SK-N-MC (cell line): ENCODE measurements around the gene CCL7.

Experiments
- DNase-seq: peaks from one replicate; pipeline ENCODE4 v3.0.0-alpha.2; 2011; ENCODE audit warnings: low read depth, low spot score
- H3K27ac ChIP-seq: fragments of 200-600 bp; sonication (generic); 2 replicates; pipeline ENCODE4 v1.5.1; 2016; ENCODE audit warnings: mixed run types
- H3K36me3 ChIP-seq: fragments of 200-600 bp; sonication (generic); 2 replicates; pipeline ENCODE4 v1.6.1; 2017; ENCODE audit warnings: antibody characterized with exemption, low read length, mixed read lengths; ENCODE audit not compliant: insufficient read depth
- H3K4me3 ChIP-seq: fragments of 200-600 bp; sonication (generic); 2 replicates; pipeline ENCODE4 v1.5.1; 2016
- H3K9ac ChIP-seq: fragments of 200-600 bp; sonication (generic); 2 replicates; pipeline ENCODE4 v1.8.0; 2017; ENCODE audit warnings: mixed run types, mixed read lengths; ENCODE audit not compliant: insufficient read length
- H3K9me3 ChIP-seq: fragments of 200-600 bp; sonication (generic); 2 replicates; pipeline ENCODE4 v1.6.1; 2017; ENCODE audit warnings: low read depth, mild to moderate bottlenecking, antibody characterized with exemption, low read length, moderate library complexity, mixed read lengths
- EZH2 ChIP-seq: fragments of 200-600 bp; sonication (generic); IDR thresholded peaks from one replicate; pipeline ENCODE4 v1.6.1; 2017; ENCODE audit warnings: antibody characterized with exemption
- FOXP2 ChIP-seq: optimal IDR thresholded peaks from 2 replicates; pipeline ENCODE3; 2011; ENCODE audit warnings: mild to moderate bottlenecking, moderate library complexity; ENCODE audit not compliant: insufficient read depth; ENCODE audit errors: extremely low read length, control extremely low read depth
- POLR2AphosphoS5 ChIP-seq: IDR thresholded peaks from 2 replicates; pipeline ENCODE4 v1.6.1; 2012; ENCODE audit warnings: mild to moderate bottlenecking, low read depth, low read length, borderline replicate concordance

Gene CCL7

DNA sequence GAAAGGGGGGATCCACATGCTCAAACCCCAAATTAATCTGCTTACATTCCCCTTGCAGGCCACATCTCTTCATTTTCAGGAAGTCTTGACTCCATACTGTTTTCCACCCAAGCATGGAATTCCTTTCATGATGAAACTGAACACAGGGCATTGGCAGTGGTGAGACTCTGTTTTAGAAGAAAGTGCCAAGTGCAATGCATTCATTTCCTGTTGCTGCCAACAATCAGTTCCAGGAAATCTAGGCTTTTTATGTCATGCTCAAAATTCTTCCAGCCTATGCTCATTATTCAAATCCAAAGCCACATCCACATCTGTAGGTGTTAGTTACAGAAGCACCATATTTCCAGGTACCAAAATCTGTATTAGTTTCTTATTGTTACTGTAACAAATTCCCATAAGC is 10.9 kb upstream of the CCL7 start:
- no peak overlapping the region for H3K27ac ChIP-seq
- H3K4me3 ChIP-seq: no peak overlapping the region
- no peak for DNase-seq
- no peaks in the 10 kb centered on the region for H3K36me3 ChIP-seq
- TF ChIP-seq EZH2 (no peak), FOXP2 (no peak), POLR2AphosphoS5 (no peak)
- H3K9ac ChIP-seq: no peak overlapping the region
- H3K9me3 ChIP-seq: no peaks in the 10 kb centered on the region

DNA sequence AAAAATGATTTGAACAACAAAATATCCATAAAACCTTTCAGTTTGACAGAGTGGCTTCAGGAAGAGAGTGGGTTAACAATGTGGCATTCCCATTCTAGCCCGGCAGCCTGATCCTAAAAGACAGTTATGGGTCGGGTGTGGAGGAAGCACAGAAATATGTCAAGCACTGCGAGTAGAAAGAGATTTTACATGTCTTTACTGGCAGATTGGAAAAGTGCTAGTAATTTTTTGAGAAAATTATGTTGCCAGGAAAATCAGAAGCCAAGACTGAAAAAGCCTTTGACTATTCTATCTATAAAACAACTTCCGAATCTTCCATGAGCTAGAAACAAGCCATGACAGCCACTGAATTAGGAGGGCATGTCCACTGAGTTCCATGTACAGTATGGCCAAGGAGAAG is 9.2 kb upstream of the CCL7 start:
- Histone ChIP-seq H3K36me3 (no peaks in the 10 kb centered on the region), H3K4me3 (no peak overlapping the region), H3K27ac (no peak overlapping the region), H3K9ac (no peak overlapping the region), H3K9me3 (no peaks in the 10 kb centered on the region)
- TF ChIP-seq EZH2 (no peak), POLR2AphosphoS5 (no peak), FOXP2 (no peak)
- no peak for DNase-seq

GRCh38 chr17:34261568-34262337 is 8.3 kb upstream of the CCL7 start:
- no peak for DNase-seq
- Histone ChIP-seq H3K9ac (no peak overlapping the region), H3K4me3 (no peak overlapping the region), H3K27ac (no peak overlapping the region), H3K36me3 (no peaks in the 10 kb centered on the region), H3K9me3 (no peaks in the 10 kb centered on the region)
- TF ChIP-seq FOXP2: no peak
- no peak for TF ChIP-seq POLR2AphosphoS5
- TF ChIP-seq EZH2: no peak

DNA sequence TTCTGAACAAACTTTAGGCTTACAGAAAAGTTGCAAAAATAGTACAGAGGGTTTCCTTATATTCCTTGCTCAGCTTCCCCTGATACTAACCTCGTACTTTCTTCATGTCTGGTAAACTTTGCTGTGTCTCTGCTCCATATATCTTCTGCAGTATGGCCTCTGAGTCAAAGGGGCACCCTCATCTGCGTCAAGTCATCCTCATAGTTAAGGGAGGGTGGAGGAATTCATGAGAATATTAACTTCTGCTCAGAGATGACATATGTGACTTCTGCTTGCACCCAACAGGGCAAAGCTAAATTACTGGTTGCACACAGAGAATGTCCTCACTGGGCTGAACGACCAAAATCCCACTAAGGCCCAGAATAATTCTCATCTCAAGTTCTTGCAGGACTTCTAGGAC is 4.3 kb upstream of the CCL7 start:
- Histone ChIP-seq H3K9ac (no peak overlapping the region), H3K36me3 (no peaks in the 10 kb centered on the region), H3K9me3 (no peaks in the 10 kb centered on the region), H3K4me3 (no peak overlapping the region), H3K27ac (no peak overlapping the region)
- DNase-seq: no peak
- no peak for TF ChIP-seq POLR2AphosphoS5
- no peak for TF ChIP-seq FOXP2
- TF ChIP-seq EZH2: no peak

- TF ChIP-seq POLR2AphosphoS5 (no peak), EZH2 (no peak), FOXP2 (no peak)
- no peaks in the 10 kb centered on the region for H3K36me3 ChIP-seq
Observed at GRCh38 chr17:34275881-34276280, 5.9 kb downstream of the CCL7 start.

DNA sequence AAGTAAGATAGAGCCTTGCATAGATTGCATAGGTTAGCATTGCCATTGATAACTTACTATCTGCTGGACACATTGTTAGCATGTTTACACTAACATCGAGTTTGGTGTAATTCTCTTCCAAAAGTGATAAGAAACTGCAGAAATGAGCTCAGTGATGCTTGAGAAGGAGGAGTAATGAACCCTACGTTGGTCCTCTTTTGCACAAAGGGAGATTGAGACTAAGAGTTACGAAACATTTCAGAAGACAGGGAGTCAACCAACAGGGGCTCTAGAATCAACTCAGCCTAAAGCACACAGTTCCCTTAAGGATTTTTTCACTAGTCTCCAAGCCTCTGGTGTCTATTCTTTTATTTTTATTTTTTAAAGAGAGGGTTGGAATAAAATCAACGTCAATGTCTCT is 6.8 kb downstream of the CCL7 start:
- no peak for TF ChIP-seq EZH2
- no peak for TF ChIP-seq POLR2AphosphoS5
- no peak for TF ChIP-seq FOXP2

More at GRCh38 chr17:34275881-34276280, 5.9 kb downstream of the CCL7 start:
- H3K9ac ChIP-seq: no peak overlapping the region
- DNase-seq: no peak
- no peak overlapping the region for H3K4me3 ChIP-seq
- H3K27ac ChIP-seq: no peak overlapping the region
- H3K9me3 ChIP-seq: no peaks in the 10 kb centered on the region

GRCh38 chr17:34283571-34283970 is 13.6 kb downstream of the CCL7 start:
- no peak overlapping the region for H3K27ac ChIP-seq
- no peak for DNase-seq
- H3K9me3 ChIP-seq: no peaks in the 10 kb centered on the region
- TF ChIP-seq POLR2AphosphoS5: no peak
- TF ChIP-seq EZH2: no peak
- no peak for TF ChIP-seq FOXP2
- H3K36me3 ChIP-seq: no peaks in the 10 kb centered on the region
- no peak overlapping the region for H3K4me3 ChIP-seq
- H3K9ac ChIP-seq: no peak overlapping the region

More for the DNA sequence above, 6.8 kb downstream of the CCL7 start:
- no peak for DNase-seq
- Histone ChIP-seq H3K9me3 (no peaks in the 10 kb centered on the region), H3K9ac (no peak overlapping the region), H3K36me3 (no peaks in the 10 kb centered on the region), H3K4me3 (no peak overlapping the region), H3K27ac (no peak overlapping the region)

- no peak within 1 kb of the TSS for H3K9ac ChIP-seq
- no peak for TF ChIP-seq FOXP2
- no peak for TF ChIP-seq EZH2
- no peak for TF ChIP-seq POLR2AphosphoS5
- no peak for DNase-seq
Observed at GRCh38 chr17:34285286-34285792, 15.3 kb downstream of the CCL7 start, which contains the start of gene CCL11. Gene CCL11 (plus strand): TSS chr17:34285742. CDS start chr17:34285809, 67 bp downstream.

More at GRCh38 chr17:34285286-34285792, 15.3 kb downstream of the CCL7 start, which contains the start of gene CCL11:
- Histone ChIP-seq H3K9me3 (no peaks in the 10 kb centered on the region), H3K27ac (no peak within 1 kb of the TSS), H3K36me3 (no peaks in the 10 kb centered on the region), H3K4me3 (no peak within 1 kb of the TSS)
